ENCODE results near the gene ARHGAP28. TPM values are rescaled to one million over a fixed set of nuclear protein-coding genes. Genes with fewer than 3 reads are reported as not detected.

Gene ARHGAP28
- total and polyA plus RNA-seq, 7 donors: 0.65 to 8.8 (median 3.0) TPM

DNA sequence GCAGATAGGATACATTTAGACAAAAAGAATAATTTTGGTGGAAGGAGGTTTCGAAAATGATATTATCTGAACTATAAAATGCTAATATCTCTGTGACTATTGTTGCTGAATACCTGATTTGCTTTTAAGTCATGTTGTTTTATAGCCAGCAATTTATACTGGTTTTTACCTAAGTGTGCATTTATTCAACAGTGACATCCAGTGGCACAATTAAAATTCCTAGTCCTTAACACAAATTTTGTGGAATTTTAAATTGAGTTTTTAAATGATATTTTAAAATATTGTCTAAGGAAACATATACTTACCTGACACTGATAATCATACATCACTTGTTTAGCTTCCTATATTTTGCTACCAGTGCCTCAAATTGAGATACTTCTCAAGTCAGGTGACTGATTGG, 144.8 kb downstream of the ARHGAP28 start:
- Histone ChIP-seq H3K27ac (no peak overlapping the region), H3K4me3 (no peak overlapping the region), H3K36me3 (ENCODE audit: insufficient read depth in 1 of 2, low read depth in 1 of 2) (peaks cover 0 to 40% of the 10 kb centered on the region in 2 donors), H3K27me3 (ENCODE audit: insufficient read depth in 3 of 3, low read length in 2 of 3) (no peaks in the 10 kb centered on the region), H3K9me3 (no peaks in the 10 kb centered on the region), H3K4me1 (no peaks in the 10 kb centered on the region)
- TF ChIP-seq, protein P1, sequence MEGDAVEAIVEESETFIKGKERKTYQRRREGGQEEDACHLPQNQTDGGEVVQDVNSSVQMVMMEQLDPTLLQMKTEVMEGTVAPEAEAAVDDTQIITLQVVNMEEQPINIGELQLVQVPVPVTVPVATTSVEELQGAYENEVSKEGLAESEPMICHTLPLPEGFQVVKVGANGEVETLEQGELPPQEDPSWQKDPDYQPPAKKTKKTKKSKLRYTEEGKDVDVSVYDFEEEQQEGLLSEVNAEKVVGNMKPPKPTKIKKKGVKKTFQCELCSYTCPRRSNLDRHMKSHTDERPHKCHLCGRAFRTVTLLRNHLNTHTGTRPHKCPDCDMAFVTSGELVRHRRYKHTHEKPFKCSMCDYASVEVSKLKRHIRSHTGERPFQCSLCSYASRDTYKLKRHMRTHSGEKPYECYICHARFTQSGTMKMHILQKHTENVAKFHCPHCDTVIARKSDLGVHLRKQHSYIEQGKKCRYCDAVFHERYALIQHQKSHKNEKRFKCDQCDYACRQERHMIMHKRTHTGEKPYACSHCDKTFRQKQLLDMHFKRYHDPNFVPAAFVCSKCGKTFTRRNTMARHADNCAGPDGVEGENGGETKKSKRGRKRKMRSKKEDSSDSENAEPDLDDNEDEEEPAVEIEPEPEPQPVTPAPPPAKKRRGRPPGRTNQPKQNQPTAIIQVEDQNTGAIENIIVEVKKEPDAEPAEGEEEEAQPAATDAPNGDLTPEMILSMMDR (IDR thresholded peaks at IDR 0.05): peak; percentile 25
- ATAC-seq: no peak
- intact Hi-C loops (cut with DNase I): loop anchor here in 1 of 2 donors (10.0 kb wide), 1 partner anchor 150 kb away; the partner anchor contains the start of gene ARHGAP28
- DNase-seq: no peak
- 91 to 98% (median 95%) methylated on average over 1 of the region's 1 CpG for WGBS, 3 donors

DNA sequence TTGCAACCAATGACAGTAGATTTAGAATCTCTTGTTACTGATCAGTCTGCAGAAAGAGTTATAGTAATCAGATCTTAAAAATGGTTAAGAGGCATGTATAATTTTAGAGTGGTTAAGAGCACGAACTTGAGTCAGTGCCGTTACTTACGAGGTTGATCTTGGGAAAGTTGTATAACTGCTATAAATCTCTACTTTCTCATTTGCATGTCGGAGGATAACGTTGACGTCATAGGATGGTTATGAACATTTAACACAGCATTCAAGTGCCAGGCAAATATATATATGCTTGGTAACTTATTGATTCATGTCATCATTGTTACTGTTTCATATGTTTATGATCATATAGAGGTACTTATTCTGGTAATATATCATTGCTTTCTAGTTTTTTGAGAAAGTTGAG, 146.2 kb downstream of the ARHGAP28 start:
- 90 to 93% (median 90%) methylated on average over 6 of the region's 6 CpGs for WGBS, 3 donors
- intact Hi-C loops (cut with DNase I): loop anchor here in 1 of 2 donors (10.0 kb wide), 1 partner anchor 151 kb away; the partner anchor contains the start of gene ARHGAP28

DNA sequence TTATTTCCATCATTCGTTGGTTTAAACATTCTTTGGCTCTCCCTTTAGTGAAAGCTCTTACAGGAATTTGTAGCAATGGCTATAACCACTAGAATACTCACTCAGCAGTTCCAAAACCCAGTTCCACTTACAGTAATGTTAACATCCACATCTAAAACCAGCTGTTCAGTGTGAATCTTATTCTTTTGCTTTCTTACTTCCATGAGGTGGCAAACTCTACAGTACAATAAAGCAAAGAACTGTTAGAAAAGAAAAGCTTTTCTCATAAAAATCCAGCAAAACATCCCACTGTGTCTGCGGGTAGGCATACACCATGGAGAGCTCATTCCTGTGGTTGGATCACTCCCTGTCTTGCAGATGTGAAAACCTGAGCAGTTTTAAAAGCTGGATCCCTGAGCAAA, 147.1 kb downstream of the ARHGAP28 start:
- Histone ChIP-seq H3K4me1 (peaks cover 6% of the 10 kb centered on the region), H3K27me3 (ENCODE audit: insufficient read depth in 3 of 3, low read length in 2 of 3) (no peaks in the 10 kb centered on the region), H3K4me3 (no peak overlapping the region), H3K36me3 (ENCODE audit: insufficient read depth in 1 of 2, low read depth in 1 of 2) (peaks cover 0 to 25% of the 10 kb centered on the region in 2 donors), H3K27ac (no peak overlapping the region), H3K9me3 (no peaks in the 10 kb centered on the region)
- WGBS, 3 donors: 35 to 52% (median 45%) methylated on average over 2 of the region's 2 CpGs
- TF ChIP-seq, protein P1 (IDR thresholded peaks at IDR 0.05): no peak
- no peak for ATAC-seq
- intact Hi-C loops (cut with DNase I): loop anchor here in 1 of 2 donors (10.0 kb wide), 1 partner anchor 152 kb away; the partner anchor contains the start of gene ARHGAP28
- DNase-seq: no peak

More for the DNA sequence above, 146.2 kb downstream of the ARHGAP28 start:
- H3K4me3 ChIP-seq: no peak overlapping the region
- TF ChIP-seq, protein P1 (IDR thresholded peaks at IDR 0.05): no peak
- ATAC-seq: no peak
- H3K9me3 ChIP-seq: no peaks in the 10 kb centered on the region
- DNase-seq: no peak
- no peaks in the 10 kb centered on the region for H3K27me3 ChIP-seq (ENCODE audit: insufficient read depth in 3 of 3, low read length in 2 of 3)
- peaks cover 0 to 33% of the 10 kb centered on the region in 2 donors for H3K36me3 ChIP-seq (ENCODE audit: insufficient read depth in 1 of 2, low read depth in 1 of 2)
- peaks cover under 1% of the 10 kb centered on the region for H3K4me1 ChIP-seq
- no peak overlapping the region for H3K27ac ChIP-seq

DNA sequence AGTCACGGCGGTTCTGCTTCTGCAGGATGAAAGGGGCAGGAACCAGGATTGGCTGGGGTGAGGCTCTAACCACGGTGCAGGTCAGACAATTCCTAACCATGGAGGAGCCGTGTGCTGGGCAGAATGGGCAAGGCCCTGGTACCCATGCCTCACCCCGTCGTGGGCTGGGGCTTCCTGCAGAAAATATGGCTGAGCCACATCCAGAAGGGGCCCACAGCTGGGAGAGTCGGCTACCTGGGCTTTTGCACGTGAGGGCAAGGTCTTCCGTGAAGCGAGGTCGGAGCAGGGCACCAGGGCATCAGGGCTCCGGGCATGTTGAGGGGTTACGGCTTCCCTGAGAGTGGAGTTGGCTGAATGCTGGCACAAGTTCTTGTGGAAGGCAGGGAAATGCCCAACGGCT, 147.8 kb downstream of the ARHGAP28 start:
- TF ChIP-seq, protein P1 (IDR thresholded peaks at IDR 0.05): no peak
- no peak for DNase-seq
- no peaks in the 10 kb centered on the region for H3K9me3 ChIP-seq
- H3K4me1 ChIP-seq: peaks cover 6% of the 10 kb centered on the region
- intact Hi-C loops (cut with DNase I): loop anchor here in 1 of 2 donors (10.0 kb wide), 1 partner anchor 152 kb away; the partner anchor contains the start of gene ARHGAP28
- H3K36me3 ChIP-seq (ENCODE audit: insufficient read depth in 1 of 2, low read depth in 1 of 2): peaks cover 0 to 19% of the 10 kb centered on the region in 2 donors
- no peak for ATAC-seq
- H3K27me3 ChIP-seq (ENCODE audit: insufficient read depth in 3 of 3, low read length in 2 of 3): no peaks in the 10 kb centered on the region
- WGBS, 3 donors: 90 to 91% (median 91%) methylated on average over 14 of the region's 14 CpGs
- no peak overlapping the region for H3K4me3 ChIP-seq
- no peak overlapping the region for H3K27ac ChIP-seq

All from psoas muscle (tissue), 8 donors.